Hematopoietic multipotent progenitor cell treated with erythropoietin and hydrocortisone succinate and interleukin-3 and kit ligand, for 6 days (in vitro differentiated cells): ENCODE data around the gene NUB1.

Source experiments
- DNase-seq: peaks from one replicate; pipeline ENCODE4 v3.0.0-alpha.2; 2015

NUB1 gene

GRCh38 chr7:151406886-151407583 lies 65.4 kb downstream of the NUB1 start:
- DNase-seq = no peak

DNA sequence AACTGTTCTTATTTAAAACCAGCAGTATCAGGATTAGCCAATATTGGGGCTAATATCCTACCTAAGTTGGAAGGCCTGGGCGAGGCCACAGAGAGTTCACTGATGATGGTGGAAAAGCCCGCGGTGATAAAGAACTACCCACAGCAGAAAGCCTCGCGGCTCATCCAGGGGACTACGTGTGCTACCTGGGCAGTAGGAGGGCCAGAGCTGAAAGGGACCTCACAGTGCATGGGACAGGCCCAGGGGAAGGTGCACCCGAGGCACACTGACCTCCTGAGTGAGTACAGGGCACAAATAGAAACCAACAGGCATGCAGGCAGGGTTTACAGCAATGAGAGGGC lies 66.9 kb downstream of the NUB1 start:
- DNase-seq = no peak

- peak; percentile 44 for DNase-seq
Measured at GRCh38 chr7:151408839-151409666, 67.4 kb downstream of the NUB1 start.

DNA sequence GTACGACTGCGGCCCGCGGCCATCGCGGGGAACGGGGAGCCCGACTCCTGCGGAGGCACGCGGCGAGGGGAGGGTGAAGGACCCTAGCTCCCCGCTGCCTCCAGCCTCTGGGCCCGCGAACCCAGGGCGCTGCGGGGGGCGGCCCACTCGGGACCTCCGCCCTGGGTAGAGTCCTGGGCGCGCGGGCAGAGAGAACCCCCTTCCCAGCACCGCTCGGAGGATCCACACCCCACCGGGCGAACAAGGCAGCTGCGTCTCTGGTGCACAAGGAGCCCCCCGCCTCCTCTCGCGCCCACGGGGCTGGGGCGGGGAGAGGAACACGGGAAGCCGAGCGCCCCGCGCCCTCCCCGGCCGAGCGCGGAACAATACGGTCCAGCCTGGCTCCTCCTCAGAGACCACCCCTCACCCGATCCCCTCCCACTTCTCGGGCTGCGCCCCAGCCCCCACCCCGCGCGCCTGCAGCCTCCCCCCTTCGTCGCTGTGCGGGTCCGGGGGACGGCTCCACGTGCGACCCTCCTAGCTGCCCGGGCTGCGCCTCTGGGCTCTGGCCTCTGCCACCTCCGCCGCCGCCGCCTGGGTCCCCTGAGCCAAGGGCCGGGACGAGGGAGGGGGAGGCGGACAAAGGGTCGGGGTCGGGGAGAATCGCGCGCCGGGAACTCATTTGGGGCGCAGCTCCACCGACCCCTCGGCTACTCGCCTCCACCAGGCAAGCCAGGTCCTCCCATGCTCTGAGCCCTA lies 68.2 kb downstream of the NUB1 start, which contains the start of gene WDR86:
Gene WDR86, minus strand, starts transcription at position 372 of the 738 bp plus-strand sequence. CDS start 449 bp downstream, outside the sequence.
- DNase-seq = no peak

DNA sequence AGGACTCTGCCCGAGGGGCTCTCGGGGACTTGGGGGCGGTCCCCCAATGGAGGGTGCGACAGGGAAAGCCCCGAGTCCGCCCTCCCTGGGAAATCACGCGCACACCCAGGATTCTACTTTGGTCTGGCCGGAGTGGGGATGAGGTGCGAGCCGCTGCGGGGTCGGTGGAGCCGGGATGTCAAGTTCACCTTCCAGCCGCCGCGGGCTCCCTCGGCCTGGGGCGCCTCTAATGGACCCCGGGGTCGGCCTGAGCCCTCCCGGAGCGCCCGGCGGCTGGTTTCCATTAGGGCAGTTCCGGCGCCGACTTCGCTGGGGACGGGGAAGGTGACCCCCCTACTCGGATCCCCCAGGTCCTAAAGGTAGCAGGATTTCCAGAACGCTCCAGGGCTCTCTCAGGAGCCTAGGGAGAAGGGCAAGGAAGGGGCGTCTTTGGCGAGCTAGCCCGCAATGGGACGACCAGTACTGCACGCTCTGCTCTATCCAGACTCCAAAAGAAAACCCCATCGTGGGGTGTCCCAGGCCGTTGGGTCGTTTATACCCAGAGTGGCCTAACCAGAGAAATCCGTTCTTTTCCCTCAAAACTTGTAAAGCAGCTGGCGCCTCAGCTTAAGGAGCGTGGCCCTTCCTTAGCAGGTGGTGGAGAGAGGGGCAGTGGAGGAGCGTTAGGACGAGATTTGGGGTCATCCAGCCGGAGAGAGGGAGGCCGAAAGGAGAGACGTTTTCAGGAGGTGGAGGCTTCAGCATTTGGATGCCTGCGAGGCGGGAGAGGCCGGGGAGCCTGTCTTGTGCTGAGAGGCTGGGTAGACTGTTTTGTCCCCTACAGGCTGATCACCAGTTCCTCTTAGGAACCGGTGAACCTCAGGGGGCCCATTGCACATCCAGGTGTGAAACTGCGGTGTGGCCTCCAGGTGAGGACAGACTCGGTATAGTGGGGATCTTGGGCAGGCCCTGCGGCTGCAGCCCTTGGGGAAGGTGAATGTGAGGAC lies 69.1 kb downstream of the NUB1 start:
- DNase-seq = no peak

- DNase-seq = peak; percentile 31
Measured at GRCh38 chr7:151411551-151411950, 69.9 kb downstream of the NUB1 start.

DNA sequence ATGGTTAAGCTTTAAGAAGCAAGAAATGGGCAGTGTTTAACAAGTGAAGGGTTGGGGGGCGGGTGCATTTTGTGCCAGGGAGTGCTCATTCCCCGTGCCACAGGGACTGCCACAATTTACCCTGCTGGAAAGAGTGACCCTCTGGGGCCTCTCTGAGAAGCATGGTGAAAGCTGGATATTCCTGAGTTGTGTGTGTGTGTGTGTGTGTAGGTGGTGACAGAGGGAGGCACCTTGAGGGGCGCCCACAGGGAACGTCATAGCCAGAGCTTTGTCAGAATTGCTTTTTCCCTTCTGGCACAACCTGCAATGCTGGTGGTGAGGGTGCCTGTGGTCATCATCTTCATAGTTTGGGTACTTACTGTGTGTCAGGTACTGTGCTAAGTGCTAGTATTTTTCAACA lies 70.7 kb downstream of the NUB1 start:
- no peak for DNase-seq

DNA sequence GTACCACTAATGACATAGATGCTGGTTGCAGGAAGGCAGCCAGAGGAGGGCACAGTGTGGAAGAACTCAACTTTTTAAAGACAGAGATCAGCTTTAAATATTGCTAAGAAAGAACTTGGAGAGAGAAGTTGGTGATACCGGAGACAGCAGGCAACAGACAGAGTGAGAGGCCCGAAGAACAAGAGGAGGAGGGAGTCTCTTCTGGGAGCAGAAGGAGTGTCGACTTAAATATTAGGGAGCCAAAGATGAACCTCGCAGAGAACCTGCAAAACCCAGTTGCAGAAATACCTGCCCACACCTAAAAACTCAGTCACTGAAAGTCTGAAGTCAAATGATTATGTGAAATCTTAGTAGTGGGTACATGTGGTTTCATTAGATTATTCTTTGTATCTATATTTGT lies 71.6 kb downstream of the NUB1 start:
- no peak for DNase-seq

DNA sequence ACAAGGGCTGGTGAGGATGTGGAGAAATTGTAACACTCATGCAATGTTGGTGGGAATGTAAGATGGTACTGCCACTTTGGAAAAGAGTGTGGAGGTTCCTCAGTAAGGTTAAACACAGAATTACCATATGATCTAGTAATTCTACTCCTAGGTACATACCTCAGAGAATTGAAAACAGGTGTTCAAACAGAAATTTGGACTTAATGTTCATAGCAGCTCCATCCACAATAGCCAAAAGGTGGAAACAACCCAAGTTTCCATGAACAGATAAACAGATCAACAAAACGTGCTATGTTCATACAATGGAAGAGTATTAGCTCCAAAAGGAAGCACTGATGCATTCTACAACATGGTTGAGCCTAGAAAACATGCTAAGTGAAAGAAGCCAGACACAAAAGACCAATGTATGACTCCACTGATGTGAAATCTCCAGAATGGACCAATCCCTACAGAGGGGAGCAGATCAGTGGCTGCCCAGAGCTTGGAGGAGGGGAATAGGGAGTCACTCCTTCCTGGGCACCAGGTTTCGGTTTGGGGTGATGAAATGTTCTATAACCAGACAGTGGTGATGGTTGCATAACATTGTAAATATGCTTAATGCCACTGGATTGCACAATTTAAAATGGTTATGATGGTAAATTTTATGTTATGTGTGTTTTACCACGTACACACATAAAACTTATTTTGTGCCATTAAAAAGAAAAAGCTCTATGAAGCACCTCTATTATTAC lies 73.9 kb downstream of the NUB1 start:
- peak; percentile 77 for DNase-seq

- no peak for DNase-seq
Measured at GRCh38 chr7:151416112-151416940, 74.7 kb downstream of the NUB1 start.

- no peak for DNase-seq
Measured at GRCh38 chr7:151416941-151417315, 75.3 kb downstream of the NUB1 start.

- DNase-seq = no peak
Measured at GRCh38 chr7:151420144-151420543, 78.5 kb downstream of the NUB1 start.

DNA sequence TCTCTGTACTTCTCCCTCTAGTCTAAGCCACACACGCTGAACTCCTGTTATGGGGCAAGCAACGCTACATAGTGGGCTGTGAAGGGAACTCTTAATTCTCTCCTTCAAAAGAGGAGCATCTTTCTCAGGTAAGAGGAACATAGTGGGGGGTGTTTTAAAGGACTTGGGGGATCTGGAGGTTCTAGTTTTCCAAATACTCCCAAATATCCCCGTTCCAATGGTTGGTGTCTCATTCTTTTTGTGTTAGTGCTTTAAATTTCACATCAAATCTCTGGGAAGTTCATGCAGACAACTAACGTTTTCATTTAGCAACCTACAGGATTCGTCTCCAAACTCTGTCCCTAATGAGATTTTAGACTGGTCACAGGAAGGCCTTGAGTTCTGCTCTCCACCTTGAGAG lies 80.6 kb downstream of the NUB1 start:
- no peak for DNase-seq

DNA sequence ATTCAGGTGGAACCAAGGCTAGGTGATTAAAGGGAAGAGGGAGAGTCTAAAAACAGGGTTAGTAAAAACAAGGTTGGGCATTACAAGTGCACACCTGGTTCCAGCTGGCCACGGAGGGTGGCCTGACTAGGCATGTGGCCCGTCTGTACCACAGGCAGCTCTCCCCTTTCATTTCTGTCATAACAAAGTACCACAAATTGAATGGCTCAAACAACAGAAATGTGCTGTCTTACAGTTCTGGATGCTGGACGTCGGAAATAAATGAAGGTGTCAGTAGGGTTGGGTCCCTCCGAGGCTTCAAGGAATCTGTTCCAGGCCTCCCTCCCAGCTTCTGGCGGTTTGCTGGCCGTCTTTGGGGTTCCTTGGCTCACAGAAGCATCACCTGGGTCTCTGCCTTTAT lies 81.6 kb downstream of the NUB1 start:
- no peak for DNase-seq

GRCh38 chr7:151423936-151424335 lies 82.3 kb downstream of the NUB1 start:
- no peak for DNase-seq

- DNase-seq = no peak
Measured at GRCh38 chr7:151424799-151425198, 83.2 kb downstream of the NUB1 start.

- no peak for DNase-seq
Measured at GRCh38 chr7:151425670-151426440, 84.2 kb downstream of the NUB1 start.

DNA sequence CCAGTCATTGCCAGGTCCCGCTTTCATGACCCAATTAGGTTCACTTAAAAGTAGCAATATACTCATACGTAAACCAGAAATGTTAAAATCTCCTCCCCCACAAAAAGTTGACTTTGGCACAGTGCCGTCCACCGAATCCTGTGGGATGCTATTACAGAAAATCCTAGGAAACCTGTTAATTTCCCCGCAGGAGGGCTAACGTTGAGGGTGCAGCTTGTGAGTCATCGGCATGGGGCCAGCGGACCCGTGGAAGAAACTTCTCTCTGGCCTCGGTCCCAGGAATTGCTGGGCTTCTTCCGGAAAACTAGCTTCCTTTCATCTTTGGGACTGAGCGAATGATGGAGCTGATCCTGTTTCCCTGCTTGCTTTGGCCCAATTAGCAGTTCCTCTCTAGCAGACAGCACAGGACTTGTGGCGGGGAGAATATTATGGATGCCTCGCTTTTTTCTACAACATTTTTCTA lies 84.9 kb downstream of the NUB1 start:
- DNase-seq = no peak

GRCh38 chr7:151426904-151427704 lies 85.5 kb downstream of the NUB1 start:
- no peak for DNase-seq
